Left lung (tissue), 10 donors: ENCODE measurements around the gene IL17REL. TPM values are rescaled to one million over a fixed set of nuclear protein-coding genes. Genes with fewer than 3 reads are reported as not detected.

Source experiments
- ATAC-seq: fragments of 200-7000 bp; cut with Tn5 transposase; one replicate; pipeline ENCODE4 v1.9.1; 2020; ENCODE audit warnings: moderate library complexity
- DNase-seq, 4 donors: peaks; one replicate each; pipeline ENCODE4 v3.0.0-alpha.2; 2013 to 2020
- H3K27ac ChIP-seq, 2 donors: fragments of 200-600 bp; sonication (generic) in 1 of 2; one replicate each; pipeline versions ENCODE4 v1.5.0 to v1.8.0; 2020 to 2021
- H3K27me3 ChIP-seq, 2 donors: fragments of 200-600 bp; sonication (generic) in 1 of 2; one replicate each; pipeline versions ENCODE4 v1.5.0 to v1.8.0; 2020 to 2021
- H3K36me3 ChIP-seq, 2 donors: fragments of 200-600 bp; sonication (generic) in 1 of 2; one replicate each; pipeline versions ENCODE4 v1.5.0 to v1.8.0; 2020 to 2021
- H3K4me1 ChIP-seq, 2 donors: fragments of 200-600 bp; one replicate each; pipeline ENCODE4 v1.8.0; 2021
- H3K4me3 ChIP-seq, 2 donors: fragments of 200-600 bp; sonication (generic) in 1 of 2; one replicate each; pipeline versions ENCODE4 v1.5.0 to v1.8.0; 2020 to 2021; ENCODE audit warnings: mild to moderate bottlenecking in 1 of 2
- H3K9me3 ChIP-seq, 2 donors: fragments of 200-600 bp; sonication (generic) in 1 of 2; one replicate each; pipeline versions ENCODE4 v1.5.0 to v1.8.0; 2020 to 2021
- CTCF ChIP-seq, 2 donors: fragments of 200-600 bp; sonication (generic) in 1 of 2; IDR thresholded peaks; one replicate each; pipeline versions ENCODE4 v1.5.0 to v1.8.0; 2021; ENCODE audit warnings: antibody characterized with exemption in 2 of 2
- intact Hi-C, 2 donors: fragments of 100-400 bp; cut with DNase I; formaldehyde crosslinking; loops; one replicate each; pipeline versions ENCODE4 v1.11.2 to v1.14.2; 2022
- polyA plus RNA-seq, 6 donors: library from polyadenylated mRNA; unstranded; fragments of 120-200 nt; gene quantifications; one replicate each; pipeline ENCODE4 v1.2.1, GENCODE V29; 2013; ENCODE audit not compliant: insufficient read length in 6 of 6
- total RNA-seq, 2 donors: library from RNA; stranded (reverse); fragmentation: NEBNext Ultra II Directional; extraction: Animal tissue kit (Norgen Biotek cat#: 25700); gene quantifications; one replicate each; pipeline ENCODE4 v1.2.1, GENCODE V29; 2021
- donor health status: DM: no; HTN: yes; CAD: no.
- donor health status: DM: no; HTN: no; CAD: no.

IL17REL gene
- total and polyA plus RNA-seq, 8 donors: 0.06 to 0.17 (median 0.07) TPM; not detected in 3

- Histone ChIP-seq H3K4me3 (peak overlapping the region in 1 of 2 donors; percentile 100), H3K4me1 (peaks cover 43 to 97% of the 10 kb centered on the region in 2 donors), H3K27ac (peak overlapping the region; percentile 95 to 97), H3K9me3 (no peaks in the 10 kb centered on the region), H3K36me3 (peaks cover 0 to 42% of the 10 kb centered on the region in 2 donors), H3K27me3 (peaks cover 0 to 4% of the 10 kb centered on the region in 2 donors)
- ATAC-seq (no peak), DNase-seq (peak in 2 of 4 donors; percentile 72 to 94)
- no peak for TF ChIP-seq CTCF (IDR thresholded peaks at IDR 0.05)
- intact Hi-C loops: no loop called here
Measured at GRCh38 chr22:49966774-49967705, 45.5 kb downstream of the IL17REL start.

- Histone ChIP-seq H3K36me3 (peaks cover 0 to 50% of the 10 kb centered on the region in 2 donors), H3K9me3 (no peaks in the 10 kb centered on the region), H3K4me3 (peak overlapping the region in 1 of 2 donors; percentile 100), H3K27ac (peak overlapping the region; percentile 95 to 97), H3K27me3 (no peaks in the 10 kb centered on the region), H3K4me1 (peaks cover 42 to 89% of the 10 kb centered on the region in 2 donors)
- ATAC-seq (no peak), DNase-seq (peak in 1 of 4 donors; percentile 43)
- no peak for TF ChIP-seq CTCF (IDR thresholded peaks at IDR 0.05)
- intact Hi-C loops: no loop called here
Measured at GRCh38 chr22:49966041-49966773, 46.4 kb downstream of the IL17REL start.

GRCh38 chr22:49965091-49966040 lies 47.2 kb downstream of the IL17REL start:
- Histone ChIP-seq H3K27ac (peak overlapping the region; percentile 95 to 97), H3K4me3 (peak overlapping the region in 1 of 2 donors; percentile 100), H3K36me3 (peaks cover 0 to 50% of the 10 kb centered on the region in 2 donors), H3K27me3 (no peaks in the 10 kb centered on the region), H3K4me1 (peaks cover 39 to 80% of the 10 kb centered on the region in 2 donors), H3K9me3 (no peaks in the 10 kb centered on the region)
- intact Hi-C loops: no loop called here
- TF ChIP-seq CTCF (IDR thresholded peaks at IDR 0.05): no peak
- ATAC-seq (no peak), DNase-seq (peak in 2 of 4 donors; percentile 34 to 84)

GRCh38 chr22:49964136-49965090 lies 48.2 kb downstream of the IL17REL start:
- Histone ChIP-seq H3K27ac (peak overlapping the region; percentile 95 to 97), H3K9me3 (no peaks in the 10 kb centered on the region), H3K36me3 (peaks cover 0 to 50% of the 10 kb centered on the region in 2 donors), H3K27me3 (no peaks in the 10 kb centered on the region), H3K4me1 (peaks cover 39 to 77% of the 10 kb centered on the region in 2 donors), H3K4me3 (peak overlapping the region; percentile 71 to 100)
- DNase-seq: peak in 2 of 4 donors; percentile 37 to 74
- no peak for TF ChIP-seq CTCF (IDR thresholded peaks at IDR 0.05)
- intact Hi-C loops: no loop called here
- no peak for ATAC-seq
